IPS DF 4.7 (cell line): ENCODE results near the gene ITFG1.
"Not testable (repeated sequence)": the region's sequence is repeated elsewhere in the genome, so short reads cannot be mapped to it uniquely, and the experiment has no call there.

Source experiments
- DNase-seq: peaks from one replicate; pipeline ENCODE4 v3.0.0-alpha.2; 2013; ENCODE audit warnings: low spot score; ENCODE audit errors: extremely low read depth

The ITFG1 gene

GRCh38 chr16:47473792-47474191, 12.9 kb upstream of the ITFG1 start:
- DNase-seq = no peak

- not testable (repeated sequence) for DNase-seq
These were observed 12.1 kb upstream of the ITFG1 start for GRCh38 chr16:47473004-47473403.

GRCh38 chr16:47470810-47471209, 9.9 kb upstream of the ITFG1 start:
- DNase-seq = no peak

GRCh38 chr16:47470211-47470610, 9.3 kb upstream of the ITFG1 start:
- DNase-seq = no peak

GRCh38 chr16:47469227-47469626, 8.4 kb upstream of the ITFG1 start:
- no peak for DNase-seq

- DNase-seq = not testable (repeated sequence)
These were observed 7.3 kb upstream of the ITFG1 start for GRCh38 chr16:47468070-47468689.

GRCh38 chr16:47467501-47467900, 6.6 kb upstream of the ITFG1 start:
- DNase-seq = no peak

GRCh38 chr16:47465919-47466630, 5.2 kb upstream of the ITFG1 start:
- no peak for DNase-seq

- DNase-seq = no peak
These were observed 3.1 kb upstream of the ITFG1 start for GRCh38 chr16:47463771-47464624.

- no peak for DNase-seq
These were observed 869 bp upstream of the ITFG1 start for GRCh38 chr16:47461598-47462266.

GRCh38 chr16:47460359-47460710, 528 bp downstream of the ITFG1 start:
- DNase-seq = no peak

- no peak for DNase-seq
These were observed 1.3 kb downstream of the ITFG1 start for GRCh38 chr16:47459603-47460002.

- no peak for DNase-seq
These were observed 2.5 kb downstream of the ITFG1 start for GRCh38 chr16:47458331-47458730.

GRCh38 chr16:47449788-47450187, 11.1 kb downstream of the ITFG1 start:
- no peak for DNase-seq

GRCh38 chr16:47448830-47449575, 11.9 kb downstream of the ITFG1 start:
- DNase-seq = no peak

GRCh38 chr16:47446431-47446830, 14.4 kb downstream of the ITFG1 start:
- no peak for DNase-seq

- not testable (repeated sequence) for DNase-seq
These were observed 18.0 kb downstream of the ITFG1 start for GRCh38 chr16:47442884-47443283.

- DNase-seq = not testable (repeated sequence)
These were observed 20.8 kb downstream of the ITFG1 start for GRCh38 chr16:47440066-47440465.

- DNase-seq = not testable (repeated sequence)
These were observed 26.6 kb downstream of the ITFG1 start for GRCh38 chr16:47434274-47434673.

GRCh38 chr16:47431960-47432359, 28.9 kb downstream of the ITFG1 start:
- DNase-seq = no peak

- no peak for DNase-seq
These were observed 34.1 kb downstream of the ITFG1 start for GRCh38 chr16:47426806-47427205.
